ENCODE measurements around the gene NXPE1.

DNA sequence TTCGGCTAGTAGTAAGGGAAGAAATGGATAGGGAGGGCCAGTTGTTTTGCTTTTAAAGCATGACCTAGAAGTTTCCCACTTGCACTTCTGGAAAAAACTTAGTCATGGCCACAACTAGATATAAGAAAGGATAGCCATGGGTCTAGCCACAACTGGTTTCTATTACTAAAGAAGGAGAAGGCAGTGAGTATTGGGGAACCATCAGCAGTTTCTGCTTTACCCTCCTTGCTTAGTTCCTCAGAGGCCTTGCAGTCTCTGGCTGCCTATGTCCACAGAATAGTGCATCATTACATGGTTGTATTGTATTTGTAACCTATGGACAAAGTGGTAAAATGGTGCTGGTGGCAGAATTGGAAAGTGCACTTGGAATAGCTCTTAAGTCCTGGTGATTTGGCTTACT lies 35.6 kb downstream of the NXPE1 start:
- TF ChIP-seq, protein P1, sequence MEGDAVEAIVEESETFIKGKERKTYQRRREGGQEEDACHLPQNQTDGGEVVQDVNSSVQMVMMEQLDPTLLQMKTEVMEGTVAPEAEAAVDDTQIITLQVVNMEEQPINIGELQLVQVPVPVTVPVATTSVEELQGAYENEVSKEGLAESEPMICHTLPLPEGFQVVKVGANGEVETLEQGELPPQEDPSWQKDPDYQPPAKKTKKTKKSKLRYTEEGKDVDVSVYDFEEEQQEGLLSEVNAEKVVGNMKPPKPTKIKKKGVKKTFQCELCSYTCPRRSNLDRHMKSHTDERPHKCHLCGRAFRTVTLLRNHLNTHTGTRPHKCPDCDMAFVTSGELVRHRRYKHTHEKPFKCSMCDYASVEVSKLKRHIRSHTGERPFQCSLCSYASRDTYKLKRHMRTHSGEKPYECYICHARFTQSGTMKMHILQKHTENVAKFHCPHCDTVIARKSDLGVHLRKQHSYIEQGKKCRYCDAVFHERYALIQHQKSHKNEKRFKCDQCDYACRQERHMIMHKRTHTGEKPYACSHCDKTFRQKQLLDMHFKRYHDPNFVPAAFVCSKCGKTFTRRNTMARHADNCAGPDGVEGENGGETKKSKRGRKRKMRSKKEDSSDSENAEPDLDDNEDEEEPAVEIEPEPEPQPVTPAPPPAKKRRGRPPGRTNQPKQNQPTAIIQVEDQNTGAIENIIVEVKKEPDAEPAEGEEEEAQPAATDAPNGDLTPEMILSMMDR (IDR thresholded peaks at IDR 0.05) = no peak
- TF ChIP-seq ELF4 (CRISPR knock-in tag; IDR thresholded peaks at IDR 0.05; ENCODE audit: low read depth) = no peak
- TF ChIP-seq, protein P2, sequence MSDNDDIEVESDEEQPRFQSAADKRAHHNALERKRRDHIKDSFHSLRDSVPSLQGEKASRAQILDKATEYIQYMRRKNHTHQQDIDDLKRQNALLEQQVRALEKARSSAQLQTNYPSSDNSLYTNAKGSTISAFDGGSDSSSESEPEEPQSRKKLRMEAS (CRISPR knock-in tag; IDR thresholded peaks at IDR 0.05) = no peak
- TF ChIP-seq, protein P3, sequence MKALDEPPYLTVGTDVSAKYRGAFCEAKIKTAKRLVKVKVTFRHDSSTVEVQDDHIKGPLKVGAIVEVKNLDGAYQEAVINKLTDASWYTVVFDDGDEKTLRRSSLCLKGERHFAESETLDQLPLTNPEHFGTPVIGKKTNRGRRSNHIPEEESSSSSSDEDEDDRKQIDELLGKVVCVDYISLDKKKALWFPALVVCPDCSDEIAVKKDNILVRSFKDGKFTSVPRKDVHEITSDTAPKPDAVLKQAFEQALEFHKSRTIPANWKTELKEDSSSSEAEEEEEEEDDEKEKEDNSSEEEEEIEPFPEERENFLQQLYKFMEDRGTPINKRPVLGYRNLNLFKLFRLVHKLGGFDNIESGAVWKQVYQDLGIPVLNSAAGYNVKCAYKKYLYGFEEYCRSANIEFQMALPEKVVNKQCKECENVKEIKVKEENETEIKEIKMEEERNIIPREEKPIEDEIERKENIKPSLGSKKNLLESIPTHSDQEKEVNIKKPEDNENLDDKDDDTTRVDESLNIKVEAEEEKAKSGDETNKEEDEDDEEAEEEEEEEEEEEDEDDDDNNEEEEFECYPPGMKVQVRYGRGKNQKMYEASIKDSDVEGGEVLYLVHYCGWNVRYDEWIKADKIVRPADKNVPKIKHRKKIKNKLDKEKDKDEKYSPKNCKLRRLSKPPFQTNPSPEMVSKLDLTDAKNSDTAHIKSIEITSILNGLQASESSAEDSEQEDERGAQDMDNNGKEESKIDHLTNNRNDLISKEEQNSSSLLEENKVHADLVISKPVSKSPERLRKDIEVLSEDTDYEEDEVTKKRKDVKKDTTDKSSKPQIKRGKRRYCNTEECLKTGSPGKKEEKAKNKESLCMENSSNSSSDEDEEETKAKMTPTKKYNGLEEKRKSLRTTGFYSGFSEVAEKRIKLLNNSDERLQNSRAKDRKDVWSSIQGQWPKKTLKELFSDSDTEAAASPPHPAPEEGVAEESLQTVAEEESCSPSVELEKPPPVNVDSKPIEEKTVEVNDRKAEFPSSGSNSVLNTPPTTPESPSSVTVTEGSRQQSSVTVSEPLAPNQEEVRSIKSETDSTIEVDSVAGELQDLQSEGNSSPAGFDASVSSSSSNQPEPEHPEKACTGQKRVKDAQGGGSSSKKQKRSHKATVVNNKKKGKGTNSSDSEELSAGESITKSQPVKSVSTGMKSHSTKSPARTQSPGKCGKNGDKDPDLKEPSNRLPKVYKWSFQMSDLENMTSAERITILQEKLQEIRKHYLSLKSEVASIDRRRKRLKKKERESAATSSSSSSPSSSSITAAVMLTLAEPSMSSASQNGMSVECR (CRISPR knock-in tag; IDR thresholded peaks at IDR 0.05; ENCODE audit: borderline replicate concordance) = no peak
- TF ChIP-seq TP53 (CRISPR knock-in tag; IDR thresholded peaks at IDR 0.05) = no peak
- no peak for TF ChIP-seq TCF7 (CRISPR knock-in tag; IDR thresholded peaks at IDR 0.05; ENCODE audit: low read depth)
- TF ChIP-seq, protein P4, sequence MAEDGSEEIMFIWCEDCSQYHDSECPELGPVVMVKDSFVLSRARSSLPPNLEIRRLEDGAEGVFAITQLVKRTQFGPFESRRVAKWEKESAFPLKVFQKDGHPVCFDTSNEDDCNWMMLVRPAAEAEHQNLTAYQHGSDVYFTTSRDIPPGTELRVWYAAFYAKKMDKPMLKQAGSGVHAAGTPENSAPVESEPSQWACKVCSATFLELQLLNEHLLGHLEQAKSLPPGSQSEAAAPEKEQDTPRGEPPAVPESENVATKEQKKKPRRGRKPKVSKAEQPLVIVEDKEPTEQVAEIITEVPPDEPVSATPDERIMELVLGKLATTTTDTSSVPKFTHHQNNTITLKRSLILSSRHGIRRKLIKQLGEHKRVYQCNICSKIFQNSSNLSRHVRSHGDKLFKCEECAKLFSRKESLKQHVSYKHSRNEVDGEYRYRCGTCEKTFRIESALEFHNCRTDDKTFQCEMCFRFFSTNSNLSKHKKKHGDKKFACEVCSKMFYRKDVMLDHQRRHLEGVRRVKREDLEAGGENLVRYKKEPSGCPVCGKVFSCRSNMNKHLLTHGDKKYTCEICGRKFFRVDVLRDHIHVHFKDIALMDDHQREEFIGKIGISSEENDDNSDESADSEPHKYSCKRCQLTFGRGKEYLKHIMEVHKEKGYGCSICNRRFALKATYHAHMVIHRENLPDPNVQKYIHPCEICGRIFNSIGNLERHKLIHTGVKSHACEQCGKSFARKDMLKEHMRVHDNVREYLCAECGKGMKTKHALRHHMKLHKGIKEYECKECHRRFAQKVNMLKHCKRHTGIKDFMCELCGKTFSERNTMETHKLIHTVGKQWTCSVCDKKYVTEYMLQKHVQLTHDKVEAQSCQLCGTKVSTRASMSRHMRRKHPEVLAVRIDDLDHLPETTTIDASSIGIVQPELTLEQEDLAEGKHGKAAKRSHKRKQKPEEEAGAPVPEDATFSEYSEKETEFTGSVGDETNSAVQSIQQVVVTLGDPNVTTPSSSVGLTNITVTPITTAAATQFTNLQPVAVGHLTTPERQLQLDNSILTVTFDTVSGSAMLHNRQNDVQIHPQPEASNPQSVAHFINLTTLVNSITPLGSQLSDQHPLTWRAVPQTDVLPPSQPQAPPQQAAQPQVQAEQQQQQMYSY (CRISPR knock-in tag; IDR thresholded peaks at IDR 0.05) = no peak
- TF ChIP-seq, protein P5, sequence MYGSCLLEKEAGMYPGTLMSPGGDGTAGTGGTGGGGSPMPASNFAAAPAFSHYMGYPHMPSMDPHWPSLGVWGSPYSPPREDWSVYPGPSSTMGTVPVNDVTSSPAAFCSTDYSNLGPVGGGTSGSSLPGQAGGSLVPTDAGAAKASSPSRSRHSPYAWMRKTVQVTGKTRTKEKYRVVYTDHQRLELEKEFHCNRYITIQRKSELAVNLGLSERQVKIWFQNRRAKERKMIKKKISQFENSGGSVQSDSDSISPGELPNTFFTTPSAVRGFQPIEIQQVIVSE (CRISPR knock-in tag; IDR thresholded peaks at IDR 0.05; ENCODE audit: borderline replicate concordance) = no peak
- TF ChIP-seq FOXK1 (CRISPR knock-in tag; IDR thresholded peaks at IDR 0.05) = no peak
- TF ChIP-seq CREM (CRISPR knock-in tag; IDR thresholded peaks at IDR 0.05) = no peak
- no peak for TF ChIP-seq NFYB (CRISPR knock-in tag; conservative IDR thresholded peaks at IDR 0.05; ENCODE audit: low read depth)
- TF ChIP-seq, protein P6, sequence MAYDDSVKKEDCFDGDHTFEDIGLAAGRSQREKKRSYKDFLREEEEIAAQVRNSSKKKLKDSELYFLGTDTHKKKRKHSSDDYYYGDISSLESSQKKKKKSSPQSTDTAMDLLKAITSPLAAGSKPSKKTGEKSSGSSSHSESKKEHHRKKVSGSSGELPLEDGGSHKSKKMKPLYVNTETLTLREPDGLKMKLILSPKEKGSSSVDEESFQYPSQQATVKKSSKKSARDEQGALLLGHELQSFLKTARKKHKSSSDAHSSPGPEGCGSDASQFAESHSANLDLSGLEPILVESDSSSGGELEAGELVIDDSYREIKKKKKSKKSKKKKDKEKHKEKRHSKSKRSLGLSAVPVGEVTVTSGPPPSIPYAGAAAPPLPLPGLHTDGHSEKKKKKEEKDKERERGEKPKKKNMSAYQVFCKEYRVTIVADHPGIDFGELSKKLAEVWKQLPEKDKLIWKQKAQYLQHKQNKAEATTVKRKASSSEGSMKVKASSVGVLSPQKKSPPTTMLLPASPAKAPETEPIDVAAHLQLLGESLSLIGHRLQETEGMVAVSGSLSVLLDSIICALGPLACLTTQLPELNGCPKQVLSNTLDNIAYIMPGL (CRISPR knock-in tag; IDR thresholded peaks at IDR 0.05) = no peak
- TF ChIP-seq ZNF232 (CRISPR knock-in tag; IDR thresholded peaks at IDR 0.05) = no peak
